NCI-H2227 treated with DMSO at 0.1 percent for 48 hours (cell line): Measurements from ENCODE around the gene HELB.

Experiments
- DNase-seq: peaks from one replicate; lab custom pipeline; 2025; lab: John Stamatoyannopoulos, UW

HELB gene

DNA sequence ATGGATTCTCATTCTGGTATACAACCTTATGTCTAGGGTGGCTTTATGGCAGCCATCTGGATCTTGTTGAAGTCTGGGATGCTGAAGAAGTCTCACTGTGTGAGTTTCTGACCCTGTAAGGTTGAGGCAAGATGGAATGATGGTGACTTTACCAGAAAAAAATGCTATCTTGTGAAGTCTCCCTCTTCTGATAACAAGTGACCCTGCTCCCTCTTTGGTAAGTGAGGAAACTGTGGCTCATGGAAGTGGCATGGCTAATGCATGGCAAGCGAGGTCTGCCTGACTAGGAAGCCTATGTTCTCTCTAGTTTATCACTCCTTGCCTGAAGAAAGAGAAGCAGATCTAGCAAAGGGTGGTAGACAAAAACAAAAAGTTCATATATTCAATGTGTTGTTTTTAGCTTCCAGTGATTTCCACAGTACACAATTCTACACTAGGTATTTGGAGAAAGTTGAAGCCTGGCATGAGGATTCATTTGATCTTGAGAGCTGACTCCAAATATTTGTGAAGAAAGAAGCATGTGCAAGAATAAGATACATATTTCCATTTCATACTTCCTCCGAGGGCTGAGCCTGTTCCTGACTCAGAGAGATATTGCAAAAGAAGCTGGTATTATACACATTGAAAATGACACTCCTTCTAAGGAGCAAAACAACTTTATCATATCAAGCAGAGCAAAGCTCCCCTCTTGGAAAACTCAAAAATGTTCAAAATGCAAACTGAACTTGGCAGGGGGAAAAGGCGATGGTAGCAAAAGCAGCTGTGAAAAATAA is 63.6 kb downstream of the HELB start:
- no peak for DNase-seq

DNA sequence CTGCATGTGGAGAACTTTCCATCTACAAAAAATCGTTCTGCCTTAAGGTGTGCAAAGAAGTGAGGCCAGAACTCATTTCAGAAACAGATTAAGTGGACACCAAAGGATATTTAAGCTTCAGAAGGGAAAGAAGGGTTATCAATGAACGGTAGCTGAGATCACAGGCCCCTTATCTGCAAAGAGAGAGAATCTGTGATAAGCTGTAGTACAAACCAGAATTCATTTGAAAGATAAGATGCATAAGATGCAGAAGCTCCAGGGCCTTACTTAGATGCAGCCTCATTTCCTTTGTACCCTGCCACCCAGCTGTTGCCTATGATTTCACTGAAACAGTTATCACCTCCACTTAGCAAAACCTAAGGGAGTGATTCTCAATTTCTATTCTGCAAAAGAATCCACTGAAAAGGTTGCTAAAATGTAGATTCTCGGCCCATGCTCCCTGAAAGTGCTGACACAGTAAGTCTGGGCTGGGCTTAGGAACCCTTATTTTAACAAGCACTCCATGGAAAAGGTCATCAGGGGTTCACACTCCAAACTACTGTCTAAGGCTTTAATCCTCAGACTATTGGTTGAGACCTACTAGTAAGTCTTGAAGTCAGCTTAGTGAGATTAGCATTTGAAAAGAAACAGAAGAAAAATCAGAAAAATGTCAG is 64.8 kb downstream of the HELB start:
- no peak for DNase-seq

DNA sequence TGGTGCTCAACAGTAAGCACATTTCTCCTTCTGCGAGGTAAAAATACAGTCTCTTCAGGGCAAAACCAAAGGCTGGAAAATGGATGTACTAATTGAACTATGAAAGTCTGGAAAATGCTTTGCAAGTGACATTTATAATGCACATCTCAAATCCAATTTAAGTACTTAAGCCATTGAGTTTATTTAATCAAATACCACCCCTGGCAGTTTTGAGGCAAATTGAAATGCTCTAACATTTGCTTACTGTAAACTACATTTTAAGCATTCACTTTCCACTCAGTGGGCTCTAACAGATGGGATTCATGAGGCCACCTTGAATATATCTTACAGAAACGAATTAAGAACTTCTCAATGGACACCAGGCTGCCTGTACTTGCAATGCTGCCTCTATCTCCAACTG is 69.7 kb downstream of the HELB start:
- no peak for DNase-seq

DNA sequence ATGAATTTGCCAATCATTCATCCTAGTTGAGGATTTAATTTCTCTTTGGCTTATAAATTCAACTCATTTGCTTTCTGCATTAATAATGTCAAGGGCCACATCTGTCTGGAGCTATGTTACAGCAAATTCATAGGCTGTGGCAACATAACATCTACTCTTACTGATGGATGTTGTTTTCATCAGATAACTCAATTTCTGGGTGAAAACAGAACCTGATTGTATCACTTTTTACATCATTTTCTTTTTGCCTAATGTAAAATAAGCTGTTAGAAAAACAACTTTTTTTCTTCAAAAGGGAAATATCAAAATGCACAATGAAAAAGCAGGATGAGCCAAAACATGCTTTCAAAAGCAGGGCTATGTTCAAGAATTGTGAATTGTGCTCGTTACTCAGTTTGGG is 73.3 kb downstream of the HELB start:
- DNase-seq, result no peak

DNA sequence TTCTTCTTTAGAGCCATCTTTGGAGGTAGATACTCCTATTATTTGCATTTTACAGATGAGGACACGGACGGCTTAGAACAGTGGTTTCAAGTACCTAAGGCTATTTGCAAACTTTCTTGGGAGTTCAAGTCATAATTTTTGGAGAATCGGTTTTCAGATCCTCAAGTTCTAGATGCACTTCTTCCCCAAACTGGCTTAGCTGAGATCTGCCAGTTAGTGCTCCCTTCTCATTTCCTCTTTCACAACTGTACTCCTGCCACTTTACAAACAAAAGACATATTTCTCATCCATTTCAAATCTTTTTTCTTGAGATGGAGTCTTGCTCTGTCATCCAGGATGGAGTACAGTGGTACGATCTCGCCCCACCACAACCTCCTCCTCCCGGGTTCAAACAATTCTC is 77.3 kb downstream of the HELB start:
- DNase-seq, result no peak

DNA sequence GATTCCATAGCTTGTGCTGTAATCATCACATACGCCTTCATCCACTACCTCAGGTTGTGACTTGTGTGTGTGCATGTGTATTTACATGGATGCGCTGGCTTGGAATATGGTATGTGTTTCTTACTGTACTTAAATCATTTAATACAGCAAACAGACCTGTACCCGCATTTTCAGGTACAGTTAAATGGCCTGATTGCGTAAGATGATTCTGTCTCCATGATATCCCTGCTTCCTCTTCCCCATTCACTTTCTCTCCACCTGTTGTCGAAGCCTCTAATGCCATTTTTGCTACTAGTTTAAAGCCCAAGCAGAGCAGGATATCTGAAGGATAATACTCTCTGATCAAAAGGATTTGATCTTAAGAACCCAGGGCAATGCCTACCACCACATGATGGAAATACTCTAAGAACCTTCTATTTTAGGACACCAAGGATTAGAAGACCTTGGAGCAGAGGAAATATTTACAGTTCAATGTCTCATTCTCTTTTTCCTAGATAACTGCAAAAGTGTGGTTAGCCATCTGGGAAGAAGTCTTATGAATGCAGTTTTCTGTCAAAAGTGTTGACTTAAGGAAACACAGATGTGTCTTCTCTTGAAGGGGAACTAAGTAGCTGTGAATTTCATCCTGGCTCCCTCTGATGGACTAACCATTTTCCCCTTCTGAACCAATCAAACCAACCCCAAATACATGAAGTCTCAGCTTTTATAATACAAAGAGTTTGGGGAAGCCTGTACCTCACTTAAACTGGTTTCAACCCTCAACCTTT is 78.7 kb downstream of the HELB start:
- no peak for DNase-seq

DNA sequence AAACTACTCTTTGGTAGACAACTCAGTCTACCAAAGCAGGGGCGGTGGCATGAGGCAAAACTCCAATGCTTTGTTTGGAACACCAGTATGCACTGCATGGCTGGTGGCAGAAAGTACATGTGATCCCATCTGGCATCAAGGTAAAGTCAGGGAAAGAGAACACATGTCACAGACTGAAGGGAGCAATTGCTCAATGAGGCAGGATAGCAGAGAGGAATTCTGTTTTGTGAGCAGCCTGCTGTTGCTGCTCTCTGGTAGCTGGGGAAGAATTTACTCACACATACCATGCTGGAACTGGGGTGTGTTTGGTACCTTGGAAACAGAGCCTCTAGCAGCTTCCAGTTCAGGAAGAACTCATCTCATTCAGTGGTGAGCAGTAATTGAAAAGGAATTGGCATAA is 84.8 kb downstream of the HELB start:
- no peak for DNase-seq
